Colonic mucosa (tissue), 4 donors: ENCODE results near the gene PTPRCAP. TPM values are rescaled to one million over a fixed set of nuclear protein-coding genes. Genes with fewer than 3 reads are reported as not detected.

ENCODE experiments used
- DNase-seq: peaks from one replicate; pipeline ENCODE4 v3.0.0-alpha.2; 2020
- H3K27ac ChIP-seq: fragments of 200-600 bp; one replicate; pipeline ENCODE4 v1.8.0; 2021
- H3K27me3 ChIP-seq: fragments of 200-600 bp; one replicate; pipeline ENCODE4 v1.8.0; 2021
- H3K36me3 ChIP-seq: fragments of 200-600 bp; one replicate; pipeline ENCODE4 v1.8.0; 2021
- H3K4me1 ChIP-seq: fragments of 200-600 bp; one replicate; pipeline ENCODE4 v1.8.0; 2021; ENCODE audit warnings: mild to moderate bottlenecking
- H3K4me3 ChIP-seq: fragments of 200-600 bp; one replicate; pipeline ENCODE4 v1.8.0; 2021
- H3K9ac ChIP-seq, 2 donors: one replicate each; pipeline ENCODE4 v1.7.0; 2013; ENCODE audit warnings: control low read depth in 2 of 2, low read depth in 2 of 2, low read length in 2 of 2
- H3K9me3 ChIP-seq: fragments of 200-600 bp; one replicate; pipeline ENCODE4 v1.8.0; 2021
- CTCF ChIP-seq: fragments of 200-600 bp; IDR thresholded peaks from one replicate; pipeline ENCODE4 v1.8.0; 2022; ENCODE audit warnings: antibody characterized with exemption, mild to moderate bottlenecking
- intact Hi-C: fragments of 100-400 bp; cut with DNase I; formaldehyde crosslinking; loops from one replicate; pipeline ENCODE4 v1.14.1; 2022
- total RNA-seq, 2 donors: library from RNA; stranded (reverse); fragmentation: NEBNext Ultra II Directional in 1 of 2; extraction: Animal tissue kit (Norgen Biotek cat#: 25700) in 1 of 2; gene quantifications; one replicate each; pipeline ENCODE4 v1.2.1, GENCODE V29; 2021
- donor health status: healthy.
- donor health status: DM: no; HTN: no; CAD: no.
- donor health status: DM: no; HTN: no; CAD: no.

The PTPRCAP gene
- total RNA-seq, 2 donors from 2014 or later, result 5.5 to 9.6 TPM

- Histone ChIP-seq H3K27me3 (no peaks in the 10 kb centered on the region), H3K27ac (no peak overlapping the region), H3K4me3 (no peak overlapping the region), H3K9ac (no peak overlapping the region), H3K36me3 (peaks cover 17% of the 10 kb centered on the region), H3K4me1 (peaks cover 5% of the 10 kb centered on the region), H3K9me3 (no peaks in the 10 kb centered on the region)
- intact Hi-C loops, result loop anchor here (5.0 kb wide), 1 partner anchor 113 kb away; the partner anchor contains the start of genes CDK2AP2 and PITPNM1
- TF ChIP-seq CTCF, result no peak
- no peak for DNase-seq
Observed at GRCh38 chr11:67393990-67394389, 43.5 kb downstream of the PTPRCAP start.

GRCh38 chr11:67393437-67393836 is 44.0 kb downstream of the PTPRCAP start:
- no peaks in the 10 kb centered on the region for H3K9me3 ChIP-seq
- no peaks in the 10 kb centered on the region for H3K27me3 ChIP-seq
- no peak overlapping the region for H3K27ac ChIP-seq
- DNase-seq, result no peak
- H3K9ac ChIP-seq, result peak overlapping the region in 1 of 2 donors; percentile 12
- no peak overlapping the region for H3K4me3 ChIP-seq
- H3K36me3 ChIP-seq, result peaks cover 12% of the 10 kb centered on the region
- H3K4me1 ChIP-seq, result peaks cover 5% of the 10 kb centered on the region
- no peak for TF ChIP-seq CTCF
- intact Hi-C loops, result loop anchor here (5.0 kb wide), 1 partner anchor 114 kb away; the partner anchor contains the start of genes CDK2AP2 and PITPNM1

- Histone ChIP-seq H3K36me3 (no peaks in the 10 kb centered on the region), H3K27me3 (no peaks in the 10 kb centered on the region), H3K4me3 (peak overlapping the region; percentile 81), H3K9ac (peak overlapping the region; percentile 91), H3K9me3 (no peaks in the 10 kb centered on the region), H3K4me1 (peaks cover 5% of the 10 kb centered on the region), H3K27ac (peak overlapping the region; percentile 81)
- DNase-seq, result no peak
- intact Hi-C loops, result loop anchor here (5.0 kb wide), 1 partner anchor 115 kb away; the partner anchor contains the start of genes CDK2AP2 and PITPNM1
- no peak for TF ChIP-seq CTCF
Observed at GRCh38 chr11:67392183-67392715, 45.2 kb downstream of the PTPRCAP start.

GRCh38 chr11:67391304-67392182 is 45.9 kb downstream of the PTPRCAP start, which contains the start of gene RAD9A:
Gene RAD9A, plus strand, starts transcription at chr11:67391986. Its CDS starts 59 bp downstream, at chr11:67392045.
- no peaks in the 10 kb centered on the region for H3K9me3 ChIP-seq
- peak within 1 kb of the TSS; percentile 81 for H3K27ac ChIP-seq
- H3K4me1 ChIP-seq, result peaks cover 5% of the 10 kb centered on the region
- TF ChIP-seq CTCF, result no peak
- peak within 1 kb of the TSS; percentile 81 for H3K4me3 ChIP-seq
- peak within 1 kb of the TSS; percentile 91 for H3K9ac ChIP-seq
- DNase-seq, result peak; percentile 97
- H3K27me3 ChIP-seq, result no peaks in the 10 kb centered on the region
- intact Hi-C loops, result loop anchor here (5.0 kb wide), 1 partner anchor 116 kb away; the partner anchor contains the start of genes CDK2AP2 and PITPNM1
- H3K36me3 ChIP-seq, result no peaks in the 10 kb centered on the region

- Histone ChIP-seq H3K9me3 (no peaks in the 10 kb centered on the region), H3K9ac (peak overlapping the region; percentile 81 to 91), H3K4me1 (peaks cover 5% of the 10 kb centered on the region), H3K4me3 (peak overlapping the region; percentile 81), H3K27ac (peak overlapping the region; percentile 81), H3K36me3 (no peaks in the 10 kb centered on the region), H3K27me3 (no peaks in the 10 kb centered on the region)
- DNase-seq, result no peak
- TF ChIP-seq CTCF, result no peak
- intact Hi-C loops, result loop anchor here (5.0 kb wide), 1 partner anchor 116 kb away; the partner anchor contains the start of genes CDK2AP2 and PITPNM1
Observed at GRCh38 chr11:67390947-67391303, 46.6 kb downstream of the PTPRCAP start.
